Heart left ventricle (tissue), 13 donors: ENCODE measurements around the gene BDNF.

Experiments used
- CTCF ChIP-seq, 12 donors: fragments of 200-600 bp; sonication (generic) in 4 of 12; IDR thresholded peaks; one replicate each; pipeline versions ENCODE4 v1.5.0 to v1.8.0; 2018 to 2022; ENCODE audit warnings: antibody characterized with exemption in 12 of 12, mild to moderate bottlenecking in 5 of 12
- POLR2A ChIP-seq, 2 donors: fragments of 450-650 bp; IDR thresholded peaks; one replicate each; pipeline ENCODE4 v1.6.1; 2017; ENCODE audit warnings: antibody characterized with exemption in 2 of 2, mild to moderate bottlenecking in 2 of 2, moderate library complexity in 2 of 2
- donor health status: ischemic (EF 13 %, LVEDD 7.1; RV severe dilation, severe dysfunction).
- donor health status: DM: no; HTN: yes; CAD: no.
- donor health status: DM: no; HTN: no; CAD: no.
- donor health status: ischemic (EF 25% LVEDD 6.9; RV normal size, moderate dysfunction).
- donor health status: ischemic (EF 25% LVEDD 5.7; RV mildly dilated, moderate dysfunction).
- donor health status: ischemic (EF 35%, LVEDD 5.7; RV mildly dilated, moderate dysfunction).
- donor health status: nonischemic (EF 11% LVEDD 7.7; RV severe dilation, severe dysfunction).
- donor health status: DM: yes; HTN: yes; CAD: no.
- donor health status: PGD.
- donor health status: ischemic (EF 29% LVEDD 5.4; RV normal size, mild dysfunction).
- donor health status: nonischemic (EF 23%, LVEDD 6.1; RV moderate dilation, normal function).

- no peak for TF ChIP-seq CTCF (IDR thresholded peaks at IDR 0.05)
- no peak for TF ChIP-seq POLR2A (IDR thresholded peaks at IDR 0.05)
Measured at GRCh38 chr11:27718346-27718862, 18.1 kb upstream of the BDNF start.
